Stimulated activated CD4-positive, alpha-beta T cell treated with anti-CD3 and anti-CD28 coated beads, Interleukin-2, amount 100 ng/mL, for 4 hours (primary cell): ENCODE results near the gene CC2D1B.

Source experiments
- DNase-seq: peaks from one replicate; pipeline ENCODE4 v3.0.0-alpha.2; 2020; ENCODE audit warnings: low read depth

The CC2D1B gene

DNA sequence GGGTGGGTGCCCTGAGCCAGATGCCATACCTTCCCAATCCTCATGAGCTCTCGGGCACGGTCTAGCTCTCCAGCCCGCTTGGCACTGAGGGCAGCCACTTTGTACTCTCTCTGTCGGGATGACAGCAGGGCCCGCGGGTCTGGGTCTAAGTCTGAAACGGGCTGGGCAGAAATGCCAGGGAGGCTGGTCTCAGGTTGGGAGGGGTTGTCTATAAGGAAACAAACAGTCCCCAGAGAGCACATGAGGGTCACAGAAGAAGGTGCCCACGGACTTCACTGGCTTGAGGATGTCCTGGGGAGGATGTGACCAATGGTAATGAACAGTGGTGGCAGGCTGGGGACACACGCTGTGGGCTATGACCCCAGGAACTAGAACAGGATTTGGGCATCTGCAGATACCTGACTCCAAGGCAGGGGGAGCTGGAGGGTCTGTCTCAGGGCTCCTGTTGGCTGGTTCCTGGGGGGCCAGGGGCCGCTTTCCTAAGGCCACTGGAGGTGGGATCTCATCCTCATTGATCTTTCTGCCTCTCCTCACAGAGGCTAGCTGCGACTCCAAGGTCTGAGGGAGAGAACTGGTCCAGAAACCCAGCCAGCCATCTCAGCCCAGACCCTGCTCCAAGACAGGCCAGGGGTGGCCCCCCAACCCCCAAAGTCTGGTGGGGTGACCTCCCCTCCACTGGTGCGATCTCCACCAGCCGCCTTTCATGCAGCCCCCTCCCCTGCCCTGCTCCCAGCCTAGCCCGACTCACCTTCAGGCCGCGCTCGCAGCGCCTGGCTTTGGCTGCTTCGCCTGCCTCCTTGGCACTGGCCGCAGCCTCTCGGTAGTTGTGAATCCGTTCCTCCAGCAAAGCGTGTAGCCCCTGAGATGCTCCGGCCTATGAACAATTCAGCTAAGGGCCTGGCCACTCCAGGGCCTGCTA is 6.1 kb downstream of the CC2D1B start:
- DNase-seq = no peak

DNA sequence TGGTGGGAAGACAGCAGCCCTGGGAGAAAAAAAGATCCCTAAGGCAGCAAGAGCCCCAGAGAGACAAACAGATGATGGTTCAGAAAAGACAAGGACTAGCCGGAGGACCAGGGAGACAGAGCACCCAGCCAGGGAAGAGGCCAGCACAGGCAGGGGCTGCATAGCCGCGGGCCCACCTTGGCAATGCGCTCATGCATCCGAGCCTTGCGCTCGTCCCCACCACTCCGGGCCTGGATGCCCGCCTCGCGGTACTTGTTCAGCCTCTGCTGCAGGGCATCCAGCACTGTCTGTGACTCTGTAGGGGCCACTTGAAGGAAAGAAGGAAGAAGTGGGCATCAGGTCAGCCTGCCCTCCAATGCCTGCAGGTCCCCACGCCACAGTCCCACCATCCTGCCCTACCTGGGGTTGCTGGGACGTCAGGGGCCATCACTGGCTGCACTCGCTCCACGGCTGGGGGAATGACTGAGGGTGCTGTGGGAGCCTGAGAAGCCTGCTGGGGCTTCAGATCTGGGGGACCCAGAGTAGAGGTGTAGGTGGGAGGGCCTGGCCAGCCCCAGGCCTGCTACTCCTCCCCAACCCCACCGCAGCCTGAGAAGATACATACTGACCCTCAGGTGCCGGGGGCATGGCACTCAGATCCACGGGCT is 7.0 kb downstream of the CC2D1B start:
- DNase-seq = no peak

DNA sequence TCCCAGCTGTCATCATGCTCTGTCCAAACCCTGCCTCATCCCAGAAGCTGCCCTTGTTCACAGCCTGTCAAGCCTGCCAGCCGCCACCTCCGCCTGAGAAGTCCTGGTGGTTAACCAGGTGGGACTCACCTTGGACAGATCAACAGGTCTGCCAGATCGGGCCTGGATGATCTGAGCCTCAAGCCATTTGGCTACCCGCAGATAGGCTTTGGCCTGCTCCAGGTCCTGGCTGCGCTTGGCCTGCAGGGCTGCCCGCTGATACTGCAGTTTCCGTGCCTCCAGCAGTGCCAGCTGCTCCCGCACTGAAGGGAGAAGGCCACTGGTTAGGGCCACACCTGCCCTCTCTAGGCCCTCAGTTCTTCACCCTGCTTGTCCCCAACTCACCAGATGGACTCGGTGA is 8.6 kb downstream of the CC2D1B start:
- no peak for DNase-seq

GRCh38 chr1:52356818-52357355 is 9.1 kb downstream of the CC2D1B start:
- no peak for DNase-seq

GRCh38 chr1:52355847-52356505 is 10.0 kb downstream of the CC2D1B start:
- DNase-seq = no peak

DNA sequence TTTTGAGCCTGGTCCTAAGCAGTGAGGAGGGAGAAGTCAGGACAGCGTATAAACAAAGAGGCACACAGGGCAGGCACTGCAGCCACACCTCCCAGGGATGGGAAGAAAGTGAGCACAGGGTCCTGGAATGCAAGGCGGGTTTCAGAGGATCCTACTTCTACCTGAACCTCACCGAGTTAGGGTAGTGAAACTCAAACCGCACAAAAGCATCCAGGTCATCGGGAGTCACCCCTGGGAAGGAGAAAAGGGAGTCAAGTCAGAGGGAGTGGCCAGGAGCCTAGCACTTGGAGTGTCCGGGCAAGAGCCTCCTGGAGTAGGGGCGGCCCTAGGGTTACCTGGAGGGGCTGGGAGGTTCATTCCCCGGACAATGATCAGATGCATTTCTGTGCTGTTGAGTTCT is 10.6 kb downstream of the CC2D1B start:
- DNase-seq = no peak

GRCh38 chr1:52352690-52353089 is 13.3 kb downstream of the CC2D1B start:
- no peak for DNase-seq

DNA sequence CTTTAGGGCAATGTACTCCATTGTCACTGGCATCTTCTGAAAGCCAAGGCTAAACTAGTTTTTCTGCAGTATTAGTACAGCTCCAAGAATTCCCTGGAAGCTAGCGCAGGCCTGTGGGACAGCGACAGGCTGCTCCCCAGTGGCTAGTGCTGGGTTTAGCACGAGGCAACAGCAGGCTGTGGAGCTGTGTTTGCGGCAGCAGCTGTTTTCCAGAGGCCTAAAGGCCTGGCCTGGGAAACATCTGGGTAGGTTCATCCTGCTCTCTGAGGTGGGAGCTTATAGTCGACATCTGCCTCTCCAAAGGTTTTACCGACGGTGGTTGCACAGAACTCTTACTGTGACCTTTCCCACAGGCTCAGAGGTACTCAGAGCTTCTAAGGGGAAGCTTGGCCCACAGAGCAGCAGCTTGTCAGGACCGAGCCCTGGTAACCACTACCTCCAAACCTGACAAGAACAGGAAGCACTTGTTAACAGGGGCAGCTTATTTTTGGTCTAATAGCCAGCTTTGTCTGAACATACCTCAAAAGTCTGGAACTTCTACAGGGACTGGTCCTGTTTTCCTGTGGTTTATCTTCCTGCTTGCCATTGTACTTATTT is 17.2 kb downstream of the CC2D1B start:
- no peak for DNase-seq

DNA sequence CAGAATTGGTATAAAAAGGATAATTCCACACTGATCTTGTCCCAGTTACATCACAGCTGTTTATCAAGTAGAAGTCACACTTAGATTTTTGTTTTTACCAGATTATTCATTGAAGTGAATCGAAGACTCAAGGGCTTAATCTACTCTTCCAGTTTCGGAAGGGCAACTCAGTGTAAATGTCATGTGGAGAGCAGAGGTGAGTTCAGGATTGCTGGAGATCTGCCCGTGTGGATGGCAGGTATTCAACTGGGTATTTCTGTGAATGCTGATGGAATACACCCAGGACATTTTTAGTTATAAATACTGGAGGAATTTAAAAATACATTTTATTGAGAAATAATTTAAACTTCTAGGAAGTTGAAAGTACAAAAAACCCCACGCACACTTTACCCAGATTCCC is 19.4 kb downstream of the CC2D1B start:
- DNase-seq = no peak

GRCh38 chr1:52345252-52345651 is 20.8 kb downstream of the CC2D1B start:
- DNase-seq = no peak

DNA sequence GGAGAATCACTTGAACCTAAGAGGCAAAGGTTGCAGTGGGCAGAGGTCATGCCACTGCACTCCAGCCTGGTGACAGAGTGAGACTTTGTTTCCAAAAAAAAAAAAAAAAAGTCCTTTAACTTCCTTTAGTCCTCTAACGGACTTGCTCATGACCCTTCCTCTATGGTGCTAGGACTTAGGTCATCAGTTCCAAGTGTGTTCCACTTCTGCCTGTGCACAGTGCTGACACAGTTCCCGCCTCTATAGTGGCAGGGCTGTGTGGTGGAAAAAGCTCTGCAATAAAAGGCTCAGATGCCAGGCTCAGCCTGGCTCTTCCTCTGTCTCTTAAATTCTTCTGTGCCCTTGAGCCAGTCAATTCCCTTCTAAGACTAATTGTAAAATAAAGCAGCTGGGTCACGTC is 22.0 kb downstream of the CC2D1B start:
- DNase-seq = no peak

DNA sequence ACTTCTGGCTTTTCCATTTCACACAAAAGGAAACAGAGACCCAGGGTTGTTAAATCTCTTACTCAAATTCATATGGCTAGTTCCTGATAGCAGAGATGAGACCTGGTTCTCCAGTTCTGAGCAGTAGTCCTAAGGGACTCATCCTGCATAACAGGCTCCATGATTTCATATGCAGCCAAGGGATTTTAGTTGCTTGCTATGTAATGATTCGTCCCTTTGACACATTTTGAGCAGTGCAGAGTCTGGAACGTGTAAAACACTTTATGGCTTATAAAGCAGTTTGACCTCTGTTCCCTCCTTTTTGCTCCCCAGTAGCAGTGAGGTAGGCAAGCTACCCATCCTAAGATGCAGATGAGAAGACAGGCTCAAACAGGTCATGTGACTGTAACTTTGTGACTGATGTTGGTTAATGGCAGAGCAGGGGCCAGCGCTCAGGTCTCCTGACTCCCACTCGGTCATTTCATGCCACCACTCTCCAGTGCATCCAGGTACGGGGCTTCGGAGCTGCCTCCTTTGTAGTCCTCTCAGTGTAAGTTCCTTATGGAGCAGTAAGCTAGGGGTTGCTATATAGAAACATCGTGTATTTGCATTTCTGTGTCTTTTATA is 24.2 kb downstream of the CC2D1B start:
- DNase-seq = no peak

DNA sequence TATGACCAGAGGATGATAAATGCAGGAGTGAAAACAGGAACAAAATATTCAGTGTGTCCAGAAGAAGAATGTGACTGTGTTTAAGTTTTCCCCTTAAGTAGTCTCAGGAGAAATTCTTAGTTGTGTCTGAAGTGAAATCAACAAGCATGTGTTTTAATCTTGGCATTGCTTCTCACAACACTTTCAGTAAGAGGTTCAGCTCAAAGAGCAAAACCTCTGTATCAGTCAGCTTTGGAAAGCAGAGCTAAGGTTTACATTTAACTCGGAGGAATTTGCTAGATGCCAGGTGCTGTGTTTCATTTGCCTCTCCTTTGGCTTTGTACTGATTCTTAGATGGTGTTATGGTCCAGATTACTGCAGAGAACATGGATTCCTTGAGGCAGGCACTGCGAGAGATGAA is 28.6 kb downstream of the CC2D1B start:
- no peak for DNase-seq

DNA sequence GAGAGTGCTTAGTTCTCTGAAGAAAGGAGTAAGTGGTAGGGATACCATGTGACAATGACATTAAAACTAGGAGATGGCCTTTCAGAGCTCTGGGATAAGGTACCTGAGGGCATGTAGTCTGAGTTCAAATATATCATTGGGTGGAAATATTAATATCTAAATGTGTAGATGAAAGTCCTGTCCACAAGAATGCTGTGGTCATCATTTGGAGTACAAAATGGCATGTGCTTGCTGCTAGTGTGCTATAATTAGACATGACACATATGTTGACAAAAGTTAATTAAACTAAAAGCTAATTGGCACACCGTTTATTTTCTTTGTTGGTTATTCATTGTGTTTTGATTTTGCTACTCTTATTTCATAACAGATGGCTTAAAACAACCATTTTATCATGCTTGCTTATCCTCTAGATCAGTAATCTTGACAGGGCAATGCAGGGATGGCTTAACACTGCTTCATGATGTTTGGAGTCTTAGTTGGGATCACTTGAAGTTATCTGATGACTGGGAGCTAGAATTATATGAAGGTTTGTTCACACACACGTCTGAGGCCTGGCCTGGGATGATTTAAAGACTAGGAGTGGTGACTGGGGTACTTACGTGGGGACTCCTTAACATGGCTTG is 31.0 kb downstream of the CC2D1B start:
- no peak for DNase-seq

- DNase-seq = no peak
Observed at GRCh38 chr1:52332411-52332810, 33.6 kb downstream of the CC2D1B start.

GRCh38 chr1:52328615-52329014 is 37.4 kb downstream of the CC2D1B start:
- DNase-seq = no peak

- no peak for DNase-seq
Observed at GRCh38 chr1:52325786-52326185, 40.2 kb downstream of the CC2D1B start.

GRCh38 chr1:52323731-52324130 is 42.3 kb downstream of the CC2D1B start:
- DNase-seq = no peak

DNA sequence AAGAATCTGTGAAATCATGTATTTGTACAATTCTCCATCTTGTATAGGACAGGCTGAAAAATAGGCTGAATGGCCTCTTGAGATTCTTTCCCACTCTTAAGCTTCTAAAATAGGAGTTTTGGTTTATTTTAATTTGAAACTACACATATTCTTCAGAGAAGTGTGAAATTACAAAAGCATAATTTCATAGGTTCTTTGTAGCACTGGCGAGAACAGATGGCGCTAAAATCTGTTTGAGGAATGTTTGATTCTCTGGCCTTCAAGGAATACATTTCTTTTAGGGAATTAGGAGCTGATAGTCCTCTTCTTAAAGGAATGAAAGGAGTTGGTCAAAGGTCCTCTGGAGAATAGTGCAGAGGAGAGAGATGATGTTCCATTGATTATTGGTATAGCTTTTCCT is 44.9 kb downstream of the CC2D1B start:
- DNase-seq = no peak

DNA sequence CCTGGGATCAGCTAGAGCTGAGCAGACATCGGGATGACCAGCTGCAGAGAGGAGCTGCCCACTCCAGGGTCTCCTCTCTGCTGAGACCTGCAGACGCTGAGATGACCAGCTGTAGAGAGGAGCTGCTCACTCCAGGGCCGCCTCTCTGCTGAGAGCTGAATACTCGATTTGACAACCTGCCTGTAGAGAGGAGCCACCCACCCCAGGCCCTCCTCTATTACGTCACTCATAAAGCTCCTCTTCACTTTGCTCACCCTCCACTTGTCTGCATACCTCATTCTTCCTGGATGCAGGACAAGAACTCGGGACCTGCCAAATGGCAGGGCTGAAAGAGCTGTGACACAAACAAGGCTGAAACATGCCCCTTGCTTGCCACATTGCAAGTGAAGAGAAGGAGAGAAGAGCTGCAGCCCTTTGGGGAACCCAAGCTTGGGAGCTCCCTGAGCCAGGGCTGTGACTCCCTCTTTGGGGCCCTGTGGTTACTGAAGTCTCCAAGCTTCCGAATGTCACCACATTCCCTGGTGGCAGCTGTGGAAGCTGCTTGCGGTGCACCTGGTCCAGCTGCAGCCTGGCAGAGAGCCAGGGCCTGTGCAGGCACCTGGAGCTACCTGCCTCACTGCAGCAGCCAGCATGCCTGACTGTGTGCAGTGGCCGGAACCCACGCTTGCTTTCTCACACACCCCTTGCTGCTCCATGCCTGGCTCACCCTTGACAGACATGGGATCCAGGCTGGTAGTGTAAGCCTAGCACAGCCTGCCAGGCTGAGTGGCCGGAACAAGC is 59.6 kb downstream of the CC2D1B start:
- DNase-seq = no peak
